Duodenal mucosa (tissue), 2 donors: ENCODE measurements around the gene PPP2R5B.
A peak's percentile ranks its signal among the peaks of the same experiment; 100 is the strongest.

Experiments
- H3K27ac ChIP-seq: one replicate; pipeline ENCODE4 v1.7.0; 2013; ENCODE audit warnings: low read depth, low read length
- H3K27me3 ChIP-seq, 2 donors: one replicate each; pipeline ENCODE4 v1.7.0; 2013; ENCODE audit warnings: low read length in 2 of 2, control low read depth in 1 of 2; ENCODE audit not compliant: insufficient read depth in 2 of 2, control insufficient read depth in 1 of 2
- H3K36me3 ChIP-seq, 2 donors: one replicate each; pipeline ENCODE4 v1.7.0; 2013; ENCODE audit warnings: low read length in 2 of 2, control low read depth in 1 of 2; ENCODE audit not compliant: insufficient read depth in 2 of 2, control insufficient read depth in 1 of 2
- H3K4me1 ChIP-seq, 2 donors: one replicate each; pipeline ENCODE4 v1.7.0; 2013; ENCODE audit warnings: low read length in 2 of 2, control low read depth in 1 of 2; ENCODE audit not compliant: insufficient read depth in 2 of 2, control insufficient read depth in 1 of 2
- H3K4me3 ChIP-seq, 2 donors: one replicate each; pipeline ENCODE4 v1.7.0; 2013; ENCODE audit warnings: low read length in 2 of 2, low read depth in 1 of 2
- H3K9ac ChIP-seq, 2 donors: one replicate each; pipeline ENCODE4 v1.7.0; 2013; ENCODE audit warnings: low read length in 2 of 2, low read depth in 1 of 2
- H3K9me3 ChIP-seq, 2 donors: one replicate each; pipeline ENCODE4 v1.7.0; 2013; ENCODE audit warnings: low read length in 2 of 2, control low read depth in 1 of 2; ENCODE audit not compliant: control insufficient read depth in 1 of 2

PPP2R5B gene

DNA sequence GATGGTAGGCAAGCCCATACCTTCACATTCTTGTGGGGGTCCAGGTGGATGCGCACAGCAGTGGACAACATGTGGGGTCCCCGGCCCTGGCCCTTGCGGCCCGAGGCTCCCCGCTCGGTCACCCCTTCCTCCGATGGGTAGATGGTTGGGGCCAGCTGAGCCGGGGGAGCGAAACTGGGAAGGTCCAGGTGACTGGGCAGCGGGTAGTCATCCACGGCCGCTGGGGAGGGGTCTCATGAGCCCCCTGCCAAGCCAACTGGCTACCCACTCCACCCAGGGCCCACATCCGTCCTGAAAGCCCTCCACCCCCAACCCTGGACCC is 18.2 kb upstream of the PPP2R5B start:
- no peak overlapping the region for H3K4me3 ChIP-seq
- H3K27me3 ChIP-seq: no peaks in the 10 kb centered on the region
- no peak overlapping the region for H3K27ac ChIP-seq
- H3K4me1 ChIP-seq: no peaks in the 10 kb centered on the region
- no peak overlapping the region for H3K9ac ChIP-seq
- peaks cover 30 to 86% of the 10 kb centered on the region in 2 donors for H3K36me3 ChIP-seq
- H3K9me3 ChIP-seq: no peaks in the 10 kb centered on the region

- H3K9ac ChIP-seq: no peak overlapping the region
- no peaks in the 10 kb centered on the region for H3K27me3 ChIP-seq
- no peak overlapping the region for H3K4me3 ChIP-seq
- no peaks in the 10 kb centered on the region for H3K9me3 ChIP-seq
- H3K4me1 ChIP-seq: no peaks in the 10 kb centered on the region
- no peak overlapping the region for H3K27ac ChIP-seq
- peaks cover 37 to 88% of the 10 kb centered on the region in 2 donors for H3K36me3 ChIP-seq
Measured at GRCh38 chr11:64908766-64909165, 15.7 kb upstream of the PPP2R5B start.

DNA sequence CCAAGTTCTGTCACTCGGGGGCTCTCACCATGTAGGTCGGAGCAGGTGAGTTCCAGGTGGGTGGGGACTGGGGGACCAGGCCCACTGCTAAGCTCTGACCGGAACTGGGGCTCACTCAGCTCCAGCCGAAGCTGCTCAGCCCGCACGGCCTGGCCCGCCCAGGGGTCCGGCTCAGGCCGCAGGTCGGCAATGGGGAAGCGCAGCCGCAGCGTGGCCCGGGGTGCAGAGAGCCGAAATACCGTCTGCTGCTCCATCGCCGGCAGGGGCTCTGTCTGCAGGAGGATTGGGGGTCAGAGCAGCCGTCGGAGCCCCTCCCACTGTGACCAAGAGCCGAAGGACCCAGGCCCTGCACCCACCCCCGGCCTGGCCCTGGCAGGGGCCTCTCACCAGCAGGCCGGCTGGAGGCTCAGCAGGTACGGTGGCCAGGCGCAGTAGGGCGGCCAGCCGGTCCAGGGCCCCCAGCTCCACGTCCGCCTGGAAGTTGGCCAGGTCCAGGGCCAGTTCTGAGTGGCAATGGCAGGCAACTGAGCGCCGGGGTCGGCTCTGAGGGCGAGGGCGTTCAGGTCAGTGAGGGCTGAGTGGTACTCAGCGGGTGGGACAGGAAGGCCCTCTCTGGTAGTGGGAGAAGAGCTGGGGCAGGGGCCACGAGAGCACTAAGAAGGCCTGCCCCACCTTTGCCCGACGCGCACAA is 14.7 kb upstream of the PPP2R5B start:
- Histone ChIP-seq H3K27me3 (no peaks in the 10 kb centered on the region), H3K4me3 (no peak overlapping the region), H3K36me3 (peaks cover 43 to 91% of the 10 kb centered on the region in 2 donors), H3K4me1 (no peaks in the 10 kb centered on the region), H3K9ac (no peak overlapping the region), H3K27ac (no peak overlapping the region), H3K9me3 (no peaks in the 10 kb centered on the region)

GRCh38 chr11:64910451-64911093 is 13.9 kb upstream of the PPP2R5B start:
- Histone ChIP-seq H3K36me3 (peaks cover 38 to 85% of the 10 kb centered on the region in 2 donors), H3K9ac (no peak overlapping the region), H3K4me1 (peaks cover 2 to 5% of the 10 kb centered on the region in 2 donors), H3K9me3 (no peaks in the 10 kb centered on the region), H3K4me3 (no peak overlapping the region), H3K27me3 (no peaks in the 10 kb centered on the region), H3K27ac (no peak overlapping the region)

DNA sequence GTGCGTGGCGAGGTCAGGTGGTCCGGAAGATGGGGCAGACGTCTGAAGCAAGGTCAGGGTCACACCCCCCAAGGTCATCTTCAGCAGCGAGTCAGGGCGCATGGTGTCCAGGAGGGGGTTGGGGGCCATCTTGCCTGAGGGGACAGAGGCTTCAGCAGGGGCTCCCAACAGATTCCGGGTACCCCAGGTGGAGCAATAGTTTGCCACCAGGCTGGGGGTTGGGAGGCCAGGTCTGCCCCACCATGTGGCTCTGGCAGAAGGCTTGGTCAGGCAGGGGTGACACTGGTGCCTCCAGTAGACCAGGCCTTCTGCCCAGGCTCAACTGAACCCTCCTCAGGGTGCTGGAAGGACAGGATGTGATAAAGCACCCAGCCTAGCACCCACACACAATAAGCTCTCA is 13.3 kb upstream of the PPP2R5B start:
- H3K9me3 ChIP-seq: no peaks in the 10 kb centered on the region
- no peak overlapping the region for H3K9ac ChIP-seq
- no peaks in the 10 kb centered on the region for H3K27me3 ChIP-seq
- H3K36me3 ChIP-seq: peaks cover 34 to 79% of the 10 kb centered on the region in 2 donors
- H3K27ac ChIP-seq: no peak overlapping the region
- H3K4me3 ChIP-seq: no peak overlapping the region
- peaks cover 7 to 10% of the 10 kb centered on the region in 2 donors for H3K4me1 ChIP-seq

GRCh38 chr11:64911689-64912088 is 12.8 kb upstream of the PPP2R5B start:
- H3K9me3 ChIP-seq: no peaks in the 10 kb centered on the region
- peaks cover 34 to 74% of the 10 kb centered on the region in 2 donors for H3K36me3 ChIP-seq
- peaks cover 10 to 15% of the 10 kb centered on the region in 2 donors for H3K4me1 ChIP-seq
- H3K27me3 ChIP-seq: no peaks in the 10 kb centered on the region
- no peak overlapping the region for H3K27ac ChIP-seq
- no peak overlapping the region for H3K4me3 ChIP-seq
- H3K9ac ChIP-seq: no peak overlapping the region

DNA sequence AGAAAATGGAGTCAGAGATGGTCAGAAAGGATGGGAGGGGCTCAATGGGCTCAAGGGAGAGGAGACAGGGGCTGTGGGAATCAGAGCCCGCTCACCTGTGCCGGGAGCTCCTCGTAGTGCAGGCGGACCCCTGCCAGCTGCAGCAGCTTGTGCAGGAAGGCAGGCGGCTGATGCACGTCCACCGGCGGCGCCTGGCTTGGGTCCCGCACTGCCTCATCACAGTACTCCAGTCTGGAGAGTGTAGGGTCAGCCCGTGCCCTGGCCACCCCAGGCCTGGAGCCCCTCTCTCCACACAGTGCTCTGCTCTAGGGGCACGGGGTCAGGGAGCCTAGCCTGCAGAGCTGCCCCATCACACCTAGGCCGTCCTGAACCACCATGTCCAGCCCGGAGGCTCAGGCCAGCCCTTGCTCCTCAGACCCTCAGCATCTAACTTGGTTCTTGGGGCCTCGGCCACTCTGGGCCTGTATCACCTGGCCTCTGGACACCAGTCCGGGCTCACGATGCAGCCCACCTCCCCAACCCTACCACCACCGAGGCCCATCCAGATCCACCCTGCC is 11.2 kb upstream of the PPP2R5B start:
- Histone ChIP-seq H3K27ac (no peak overlapping the region), H3K9ac (no peak overlapping the region), H3K4me1 (peaks cover 18 to 19% of the 10 kb centered on the region in 2 donors), H3K4me3 (no peak overlapping the region), H3K9me3 (no peaks in the 10 kb centered on the region), H3K27me3 (no peaks in the 10 kb centered on the region), H3K36me3 (peaks cover 34 to 60% of the 10 kb centered on the region in 2 donors)

- no peak overlapping the region for H3K27ac ChIP-seq
- H3K9me3 ChIP-seq: no peaks in the 10 kb centered on the region
- H3K36me3 ChIP-seq: peaks cover 34 to 53% of the 10 kb centered on the region in 2 donors
- H3K4me1 ChIP-seq: peaks cover 18 to 19% of the 10 kb centered on the region in 2 donors
- no peak overlapping the region for H3K9ac ChIP-seq
- H3K4me3 ChIP-seq: no peak overlapping the region
- H3K27me3 ChIP-seq: no peaks in the 10 kb centered on the region
Measured at GRCh38 chr11:64914123-64914522, 10.4 kb upstream of the PPP2R5B start.

DNA sequence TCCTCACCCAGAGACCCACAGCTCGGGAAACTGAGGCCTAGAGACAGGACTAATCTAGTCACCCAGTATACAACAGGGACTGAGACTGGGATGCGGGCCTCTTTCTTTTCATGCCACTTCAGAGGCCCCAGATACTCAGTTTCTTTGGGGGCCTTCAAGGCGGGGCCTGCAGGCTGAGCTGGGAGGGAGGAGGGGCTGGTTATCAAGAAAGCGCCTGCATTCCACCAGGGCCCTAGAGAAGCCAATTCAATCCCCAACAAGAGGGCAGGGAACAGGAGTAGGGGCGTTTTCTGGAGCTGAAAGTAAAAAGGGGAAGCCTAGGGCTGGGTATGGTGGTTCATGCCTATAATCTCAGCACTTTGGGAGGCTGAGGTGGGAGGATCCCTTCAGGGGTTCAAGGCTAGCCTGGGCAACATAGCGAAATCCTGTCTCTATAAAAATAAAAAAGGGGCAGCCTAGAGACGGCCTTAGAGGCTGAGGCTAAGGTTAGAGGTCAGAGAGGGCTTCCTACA is 9.1 kb upstream of the PPP2R5B start:
- H3K27ac ChIP-seq: no peak overlapping the region
- peaks cover 27 to 40% of the 10 kb centered on the region in 2 donors for H3K36me3 ChIP-seq
- H3K9me3 ChIP-seq: no peaks in the 10 kb centered on the region
- H3K4me3 ChIP-seq: peak overlapping the region in 1 of 2 donors; percentile 100
- H3K9ac ChIP-seq: peak overlapping the region; percentile 99 to 100
- H3K27me3 ChIP-seq: no peaks in the 10 kb centered on the region
- peaks cover 18 to 19% of the 10 kb centered on the region in 2 donors for H3K4me1 ChIP-seq

DNA sequence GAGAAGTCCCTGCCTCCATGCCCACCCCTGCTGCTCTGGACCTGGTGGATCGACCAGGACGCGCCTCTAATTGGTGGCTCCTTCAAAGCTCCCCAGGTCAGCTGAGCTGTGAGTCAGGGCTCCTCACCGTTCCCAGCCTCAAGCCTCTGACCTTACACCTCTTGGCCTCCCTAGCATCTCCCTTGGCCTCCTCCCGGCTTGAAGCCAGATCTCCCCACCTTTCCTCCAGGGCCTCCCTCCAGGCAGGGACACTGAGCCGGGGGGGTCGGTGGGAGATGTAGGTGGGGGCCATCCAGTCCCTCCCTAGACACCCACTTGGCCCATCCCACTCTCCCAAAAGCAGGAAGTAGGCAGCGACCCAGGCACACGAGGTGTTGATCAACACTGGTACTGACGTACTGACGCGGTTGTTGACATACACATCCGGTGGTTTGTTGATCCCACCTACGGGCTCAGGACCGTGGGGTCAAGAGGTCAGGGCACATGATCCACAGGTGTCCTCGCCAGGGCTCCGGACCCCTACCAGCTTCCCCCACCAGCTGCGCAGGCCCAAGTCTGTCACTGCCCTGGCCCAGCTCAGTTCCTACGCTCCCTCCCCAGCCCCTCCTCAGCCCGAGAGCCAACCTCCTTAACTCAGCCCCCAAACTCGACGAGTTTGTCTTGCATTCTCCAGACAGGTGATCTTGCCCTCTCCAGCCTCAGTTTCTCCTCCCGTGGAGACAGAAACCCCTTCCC is 8.3 kb upstream of the PPP2R5B start:
- Histone ChIP-seq H3K9me3 (no peaks in the 10 kb centered on the region), H3K36me3 (peaks cover 20 to 32% of the 10 kb centered on the region in 2 donors), H3K27ac (peak overlapping the region; percentile 75), H3K4me1 (peaks cover 18 to 19% of the 10 kb centered on the region in 2 donors), H3K27me3 (no peaks in the 10 kb centered on the region), H3K4me3 (peak overlapping the region; percentile 99 to 100), H3K9ac (peak overlapping the region; percentile 99 to 100)
